HepG2 (cell line): ENCODE results near the gene TREH. TPM values are rescaled to one million over a fixed set of nuclear protein-coding genes. Genes with fewer than 3 reads are reported as not detected.

Experiments
- ATAC-seq: fragments of 200-7000 bp; cut with Tn5 transposase; 3 replicates; pipeline ENCODE4 v1.9.1; 2020; ENCODE audit warnings: mild to moderate bottlenecking, moderate library complexity
- BruUV-seq: library from RNA; stranded (reverse); fragments of 400-500 nt; replicated peaks from 2 replicates; lab custom pipeline; 2021; lab: Mats Ljungman, UMichigan
- CTCF ChIA-PET: fragments of 300-600 bp; formaldehyde crosslinking; extraction: SDS; loops from one replicate; lab custom pipeline; 2021; ENCODE audit warnings: low total read pairs, inconsistent platforms, low intra/inter-chr PET ratio; lab: Yijun Ruan, JAX
- POLR2A ChIA-PET: fragments of 350-600 bp; sonication (Branson Sonifier 250); formaldehyde crosslinking; loops from one replicate; lab custom pipeline; 2020; ENCODE audit warnings: antibody characterized with exemption, inconsistent platforms; lab: Yijun Ruan, JAX
- DNase-seq: peaks from one replicate; pipeline ENCODE4 v3.0.0-alpha.2; 2015; ENCODE audit warnings: low spot score
- FAIRE-seq: peaks from 3 replicates; lab custom pipeline; 2011; peaks lifted over from hg19 to GRCh38; lab: Jason Lieb, UNC
- H2AFZ ChIP-seq: one replicate; pipeline ENCODE4 v1.6.1; 2011; ENCODE audit warnings: low read length, inconsistent platforms
- H3K27ac ChIP-seq: fragments of 300-600 bp; 3 replicates; pipeline ENCODE4 v1.8.0; 2011; ENCODE audit warnings: mixed run types, mild to moderate bottlenecking, mixed read lengths, low read length, inconsistent platforms; ENCODE audit not compliant: insufficient read depth; ENCODE audit errors: extremely low read length
- H3K27me3 ChIP-seq, 2 experiments: fragments of 200-600 bp in 1 of 2; 2 replicates in 1 of 2; 3 replicates in 1 of 2; pipeline versions ENCODE4 v1.6.0 to v1.8.0; 2011; ENCODE audit warnings: low read length in 2 of 2, mild to moderate bottlenecking in 2 of 2, moderate library complexity in 2 of 2, inconsistent platforms in 1 of 2; ENCODE audit not compliant: insufficient read depth in 2 of 2, control insufficient read depth in 1 of 2
- H3K36me3 ChIP-seq, 2 experiments: fragments of 200-600 bp in 1 of 2; replicated peaks in 1 of 2; 2 replicates in 1 of 2; 3 replicates in 1 of 2; pipeline versions ENCODE4 v1.5.1 to v1.8.0; 2011; ENCODE audit warnings: low read length in 2 of 2, inconsistent platforms in 1 of 2; ENCODE audit not compliant: insufficient read depth in 2 of 2, control insufficient read depth in 1 of 2
- H3K4me1 ChIP-seq: 2 replicates; pipeline ENCODE4 v1.5.1; 2012; ENCODE audit warnings: low read length, inconsistent platforms; ENCODE audit not compliant: insufficient read depth
- H3K4me2 ChIP-seq: 2 replicates; pipeline ENCODE4 v1.6.0; 2011; ENCODE audit warnings: low read depth, low read length, inconsistent platforms
- H3K4me3 ChIP-seq, 3 experiments: fragments of 200-600 bp in 1 of 3; sonication (generic), shearing (Covaris generic) in 1 of 3; replicated peaks in 1 of 3; 2 replicates each; pipeline ENCODE4 v1.5.1; 2011 to 2016; ENCODE audit warnings: low read length in 3 of 3, inconsistent platforms in 2 of 3, low read depth in 2 of 3, mild to moderate bottlenecking in 2 of 3, control low read depth in 1 of 3, mixed read lengths in 1 of 3; ENCODE audit not compliant: insufficient read depth in 1 of 3
- H3K79me2 ChIP-seq: one replicate; pipeline ENCODE4 v1.6.1; 2011; ENCODE audit warnings: low read length, inconsistent platforms; ENCODE audit not compliant: insufficient read depth
- H3K9ac ChIP-seq: 2 replicates; pipeline ENCODE4 v1.6.0; 2011; ENCODE audit warnings: mild to moderate bottlenecking, low read depth, low read length, inconsistent platforms; ENCODE audit not compliant: insufficient read depth
- H3K9me3 ChIP-seq: 2 replicates; pipeline ENCODE4 v1.5.1; 2012; ENCODE audit warnings: mild to moderate bottlenecking, low read length
- H4K20me1 ChIP-seq: 2 replicates; pipeline ENCODE4 v1.6.0; 2011; ENCODE audit warnings: inconsistent platforms, mild to moderate bottlenecking, low read length, moderate library complexity; ENCODE audit not compliant: insufficient read depth
- FIP1L1 ChIP-seq: fragments of 200-400 bp; formaldehyde crosslinking; IDR thresholded peaks from 2 replicates; pipeline ENCODE4 v1.6.1; 2018; ENCODE audit warnings: low read depth, mild to moderate bottlenecking, low read length, moderate library complexity, borderline replicate concordance; ENCODE audit not compliant: insufficient read depth
- MEF2D ChIP-seq: sonication (generic); formaldehyde crosslinking; IDR thresholded peaks from 2 replicates; pipeline ENCODE4 v1.5.1; 2020; ENCODE audit warnings: mild to moderate bottlenecking, missing genetic modification reagents
- NONO ChIP-seq, 2 experiments: fragments of 450-650 bp in 1 of 2; sonication (generic) in 1 of 2; formaldehyde crosslinking in 1 of 2; IDR thresholded peaks in 1 of 2; conservative IDR thresholded peaks in 1 of 2; 2 replicates each; pipeline versions ENCODE4 v1.6.1 to v1.8.0; 2017 to 2022; ENCODE audit warnings: mild to moderate bottlenecking in 1 of 2, missing genetic modification reagents in 1 of 2, moderate library complexity in 1 of 2
- PHF20 ChIP-seq: sonication (generic); formaldehyde crosslinking; IDR thresholded peaks from 2 replicates; pipeline ENCODE4 v1.5.0; 2020; ENCODE audit warnings: mild to moderate bottlenecking, missing genetic modification reagents
- REL ChIP-seq: sonication (generic); formaldehyde crosslinking; conservative IDR thresholded peaks from 2 replicates; pipeline ENCODE4 v1.8.0; 2022; ENCODE audit warnings: mild to moderate bottlenecking, missing genetic modification reagents, moderate library complexity
- SMC3 ChIP-seq: IDR thresholded peaks from 2 replicates; pipeline ENCODE4 v1.6.1; 2011; ENCODE audit warnings: low read length, improper control_type of control experiment
- ZKSCAN1 ChIP-seq: fragments of 150-350 bp; IDR thresholded peaks from 2 replicates; pipeline ENCODE4 v1.6.1; 2014; ENCODE audit warnings: low read length
- ZNF350 ChIP-seq: sonication (generic); formaldehyde crosslinking; IDR thresholded peaks from 2 replicates; pipeline ENCODE4 v1.4.0; 2020; ENCODE audit warnings: mild to moderate bottlenecking, low read depth, missing genetic modification reagents, borderline replicate concordance
- ZNF432 ChIP-seq: sonication (generic); formaldehyde crosslinking; IDR thresholded peaks from 2 replicates; pipeline ENCODE4 v1.5.0; 2020; ENCODE audit warnings: missing genetic modification reagents, mild to moderate bottlenecking, borderline replicate concordance
- ZUFSP ChIP-seq: sonication (generic); formaldehyde crosslinking; IDR thresholded peaks from 2 replicates; pipeline ENCODE4 v1.9.0; 2021; ENCODE audit warnings: missing genetic modification reagents, mild to moderate bottlenecking, borderline replicate concordance
- WGBS: methylation state at CpG from one replicate; pipeline ENCODE4 v1.1.6; 2017; ENCODE audit warnings: low lambda C conversion rate; 5-methylcytosine and 5-hydroxymethylcytosine counted together
- in situ Hi-C: cut with HindIII; loops from 2 replicates; pipeline ENCODE4 v1.10.0; 2017; ENCODE audit warnings: low pct_unique_long_range_greater_than_20kb; ENCODE audit not compliant: extremely low pct_ligation_motif_present
- intact Hi-C: fragments of 100-400 bp; cut with micrococcal nuclease; formaldehyde crosslinking; loops from one replicate; pipeline ENCODE4 v1.10.0; 2022; ENCODE audit not compliant: unreplicated experiment
- polyA plus RNA-seq, 8 experiments: library from polyadenylated mRNA; depleted of rRNA in 3 of 8; stranded (reverse) in 7 of 8; unstranded in 1 of 8; fragments of >200 nt; fragmentation: Illumina TruSeq in 4 of 8; extraction: Trizol in 4 of 8; gene quantifications; 2 replicates each; pipeline versions ENCODE4 v1.2.1 to v1.2.3, GENCODE V29; 2011 to 2016; ENCODE audit warnings: low read depth in 4 of 8, missing spikeins in 1 of 8, mixed read lengths in 1 of 8; ENCODE audit not compliant: insufficient read depth in 1 of 8
- total RNA-seq, 5 experiments: library from RNA; depleted of rRNA; stranded (reverse); fragments of >200 nt; fragmentation: Illumina TruSeq; extraction: Trizol; gene quantifications; 2 replicates each; pipeline ENCODE4 v1.2.3, GENCODE V29; 2016; ENCODE audit warnings: low read depth in 1 of 5

TREH gene
- total and polyA plus RNA-seq, 2 of the 13 experiments (the other 11 are each of a cell fraction or from before 2014, with no cell fraction given), result 0.53 to 0.86 TPM

GRCh38 chr11:118643995-118644345 lies 35.5 kb downstream of the TREH start:
- Histone ChIP-seq H3K36me3 (peaks cover 13 to 42% of the 10 kb centered on the region in 2 experiments; a peak in 4 of 5 replicates), H3K4me3 (no peak overlapping the region), H4K20me1 (no peaks in the 10 kb centered on the region), H3K79me2 (no peaks in the 10 kb centered on the region), H3K9ac (no peak overlapping the region), H2AFZ (no peak overlapping the region), H3K4me2 (no peak overlapping the region), H3K4me1 (peaks cover 7% of the 10 kb centered on the region; the same call in 1 of the 2 replicates), H3K9me3 (no peaks in the 10 kb centered on the region), H3K27me3 (no peaks in the 10 kb centered on the region), H3K27ac (no peak overlapping the region)
- ATAC-seq, result no peak
- WGBS, result 94% methylated on average over 5 of the region's 7 CpGs
- no TSS peak for BruUV-seq
- no peak for FAIRE-seq
- no peak for DNase-seq
- CTCF ChIA-PET, result no interaction called here
- POLR2A ChIA-PET, result no interaction called here
- intact Hi-C loops (no loop called here), in situ Hi-C loops (no loop called here)
- TF ChIP-seq MEF2D (CRISPR knock-in tag) (no peak), REL (CRISPR knock-in tag) (no peak), ZNF432 (CRISPR knock-in tag) (no peak), SMC3 (no peak), ZUFSP (CRISPR knock-in tag) (no peak), PHF20 (no peak), FIP1L1 (no peak), ZKSCAN1 (no peak), NONO (IDR thresholded peaks at IDR 0.05) (no peak), NONO (CRISPR knock-in tag; conservative IDR thresholded peaks at IDR 0.05) (no peak), ZNF350 (CRISPR knock-in tag) (no peak)
